A673 (cell line): ENCODE results near the gene HOXD9.

Source experiments
- CTCF ChIP-seq: fragments of 300-800, 200-600 bp; sonication (generic); conservative IDR thresholded peaks from 2 replicates; pipeline ENCODE4 v1.5.1; 2017; ENCODE audit warnings: low read depth, mild to moderate bottlenecking, antibody characterized with exemption, low read length, moderate library complexity, mixed read lengths
- EZH2 ChIP-seq: fragments of 200-600 bp; sonication (generic); IDR thresholded peaks from 2 replicates; pipeline ENCODE4 v1.6.1; 2017; ENCODE audit warnings: borderline replicate concordance, low read depth, mild to moderate bottlenecking, mixed read lengths, antibody characterized with exemption, low read length; ENCODE audit not compliant: poor library complexity, severe bottlenecking

- no peak for TF ChIP-seq CTCF
- no peak for TF ChIP-seq EZH2
Measured at GRCh38 chr2:176127774-176128072, 5.2 kb downstream of the HOXD9 start.
